Stimulated activated CD4-positive, alpha-beta T cell treated with anti-CD3 and anti-CD28 coated beads, Interleukin-12 subunit alpha, Interleukin-12 subunit beta, amount 100 ng/mL, for 4 hours (primary cell): ENCODE measurements around the gene ZP1.

ENCODE experiments used
- DNase-seq: peaks from one replicate; pipeline ENCODE4 v3.0.0-alpha.2; 2020

The ZP1 gene

DNA sequence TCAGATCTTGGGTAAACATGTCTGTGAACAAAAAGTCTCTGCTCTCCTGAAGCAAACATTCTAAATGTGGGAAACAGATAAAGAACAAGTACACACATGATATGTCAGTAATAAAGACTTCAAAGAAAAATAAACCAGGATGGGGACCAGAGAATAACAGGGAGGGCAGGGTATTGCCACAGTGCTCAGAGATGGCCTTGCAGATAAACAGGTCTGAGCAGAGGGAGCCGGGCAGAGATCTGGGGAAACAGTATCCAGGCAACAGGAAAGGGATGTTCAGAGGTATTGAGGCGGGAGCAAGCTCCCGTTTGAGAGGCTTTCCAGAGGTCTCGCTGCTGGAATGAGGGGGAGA lies 22.5 kb upstream of the ZP1 start:
- DNase-seq, result no peak

DNA sequence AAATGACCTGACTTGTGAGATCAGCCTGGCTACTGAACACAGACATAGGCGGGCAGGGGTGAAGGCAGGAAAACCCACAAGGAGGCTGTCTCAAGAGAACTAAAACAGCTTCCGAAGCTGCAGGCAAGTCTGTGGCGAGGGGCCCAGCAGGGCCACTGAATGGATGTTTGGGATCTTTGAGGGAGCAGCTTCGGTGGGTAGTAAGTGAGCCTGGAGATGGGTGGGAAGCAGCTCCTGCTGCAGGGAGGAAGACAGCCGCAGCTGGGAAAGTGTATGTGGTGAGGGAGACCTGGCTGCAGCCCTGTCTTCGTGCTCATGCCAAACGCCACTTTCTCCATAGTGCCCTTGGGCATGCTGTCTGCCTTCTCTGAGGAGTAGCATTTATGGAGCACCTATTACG lies 22.0 kb upstream of the ZP1 start:
- no peak for DNase-seq

DNA sequence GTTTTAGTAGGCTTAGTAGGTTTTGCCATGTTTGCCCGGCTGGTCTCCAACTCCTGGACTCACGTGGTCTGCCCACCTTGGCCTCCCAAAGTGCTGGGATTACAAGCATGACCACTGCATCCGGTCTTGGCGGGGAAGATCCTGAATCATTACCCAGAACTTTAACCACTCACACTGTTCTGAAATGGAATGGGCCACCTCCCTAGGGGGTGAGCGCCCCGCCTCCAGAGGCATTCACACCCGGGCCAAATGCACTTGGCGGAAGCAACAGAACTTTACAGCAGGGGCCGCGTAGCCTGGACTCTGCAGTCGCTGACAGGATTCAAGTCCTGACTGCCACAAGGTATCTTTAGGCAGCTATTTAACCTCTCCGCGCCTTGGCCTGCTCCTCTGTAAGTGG lies 20.1 kb upstream of the ZP1 start:
- DNase-seq, result no peak

DNA sequence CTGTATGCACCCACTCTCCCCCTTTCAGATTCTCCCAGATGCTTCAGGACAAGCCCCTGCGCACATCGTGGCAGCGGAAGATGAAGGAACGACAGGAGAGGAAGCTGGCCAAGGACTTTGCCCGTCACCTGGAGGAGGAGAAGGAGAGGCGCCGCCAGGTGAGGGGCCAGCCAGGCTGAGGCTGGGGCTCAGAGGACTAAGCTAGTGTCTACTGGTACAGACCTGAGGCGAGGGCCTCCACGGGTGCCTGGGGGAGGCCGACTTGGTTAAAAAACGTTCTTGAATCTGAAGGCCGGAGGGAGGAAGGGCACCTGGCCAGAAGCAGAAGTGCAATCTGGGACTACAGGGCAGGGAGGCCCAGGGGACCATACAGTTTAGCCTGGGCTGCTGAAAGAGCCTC lies 19.4 kb upstream of the ZP1 start:
- no peak for DNase-seq

DNA sequence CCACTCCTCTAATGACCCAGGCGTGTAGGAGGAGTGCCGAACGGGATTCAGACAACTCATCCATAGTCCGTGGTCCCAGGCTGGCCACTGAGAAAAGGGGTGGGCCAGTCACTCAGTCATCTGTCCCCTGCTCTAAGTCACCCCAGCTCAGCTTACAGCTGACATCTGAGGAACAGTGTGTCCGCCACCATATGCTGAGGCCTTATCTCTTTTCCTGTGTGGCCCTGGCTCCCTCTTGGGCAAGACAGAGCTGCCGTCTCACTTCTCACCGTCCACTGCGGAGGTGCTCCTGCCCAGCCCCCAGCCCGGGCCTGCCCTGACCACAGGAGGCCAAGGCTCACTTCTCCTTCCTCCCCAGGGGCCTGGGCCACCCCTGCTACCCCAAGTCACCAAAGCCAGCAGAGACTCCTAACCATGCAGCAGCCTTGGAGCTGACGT lies 18.6 kb upstream of the ZP1 start:
- DNase-seq, result no peak

DNA sequence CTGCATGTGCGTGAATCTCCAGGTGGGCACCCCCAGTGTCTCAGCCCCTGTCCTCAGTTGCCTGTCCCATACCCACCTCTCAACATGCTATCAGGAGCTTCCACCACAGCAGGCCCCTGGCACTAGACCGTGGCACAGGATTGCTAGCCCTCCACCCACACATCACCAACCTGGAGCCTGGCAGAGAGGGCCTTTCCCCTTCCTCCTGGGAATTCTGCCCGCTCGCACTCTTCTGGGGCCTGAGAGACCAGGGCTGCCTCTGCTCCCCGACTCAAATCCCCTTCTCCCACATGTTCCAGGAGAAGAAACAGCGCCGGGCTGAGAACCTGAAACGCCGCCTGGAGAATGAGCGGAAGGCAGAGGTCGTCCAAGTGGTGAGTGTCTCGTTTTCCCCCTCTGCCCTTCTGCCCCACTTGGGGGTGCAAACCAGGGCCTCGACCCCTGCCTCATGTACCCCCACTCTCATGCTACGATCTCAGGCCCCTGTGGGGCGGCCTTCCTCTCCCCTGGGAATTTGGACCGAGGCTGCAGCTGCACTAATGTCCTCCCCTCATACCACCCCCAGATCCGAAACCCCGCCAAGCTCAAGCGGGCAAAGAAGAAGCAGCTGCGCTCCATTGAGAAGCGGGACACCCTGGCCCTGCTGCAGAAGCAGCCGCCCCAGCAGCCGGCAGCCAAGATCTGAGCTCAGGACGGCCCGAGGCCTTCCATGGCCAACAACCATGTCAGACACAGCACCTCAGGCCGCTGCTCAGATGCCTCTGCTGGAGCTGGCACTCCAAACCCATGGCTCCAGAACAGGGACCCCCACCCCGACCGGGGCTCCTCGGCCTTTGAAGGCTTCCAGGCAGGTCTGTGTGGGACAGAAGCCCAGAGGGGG lies 17.5 kb upstream of the ZP1 start:
- no peak for DNase-seq

DNA sequence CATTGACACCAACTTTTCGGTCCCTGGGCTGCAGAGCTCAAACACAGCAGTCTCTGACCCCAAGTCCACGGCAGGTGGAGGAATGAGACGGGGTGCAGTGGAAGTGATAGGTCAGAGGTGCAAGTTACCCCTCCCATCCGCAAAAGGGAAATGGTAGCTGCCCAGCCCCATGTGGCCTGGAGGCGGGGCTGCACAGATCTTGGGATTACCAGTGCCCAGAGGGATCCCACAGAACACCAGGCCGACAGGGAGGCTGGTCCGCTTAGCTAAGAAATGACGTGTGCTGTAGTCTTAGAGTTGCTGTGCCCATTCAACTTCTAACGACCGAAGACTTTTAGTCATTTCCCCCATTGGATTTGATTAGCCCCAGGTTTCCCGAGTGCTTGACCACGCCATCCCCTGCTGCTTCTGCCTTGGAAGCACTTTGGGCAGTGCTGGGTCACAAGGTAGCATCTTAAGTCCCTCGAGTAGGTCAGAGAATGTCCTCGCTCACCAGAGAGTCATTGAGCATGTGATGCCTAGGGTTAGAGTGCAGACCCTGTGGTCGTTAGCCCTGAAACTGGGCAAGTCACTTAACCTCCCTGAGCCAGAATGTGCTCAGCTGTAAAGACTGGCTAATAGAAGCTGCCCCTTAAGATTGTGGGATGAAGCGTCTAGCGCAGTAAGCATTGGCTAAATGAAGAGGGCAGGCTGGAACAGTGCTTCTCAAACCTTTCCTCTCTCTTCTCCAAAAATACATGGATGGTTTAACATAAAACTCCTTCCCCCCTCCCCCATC lies 15.8 kb upstream of the ZP1 start:
- no peak for DNase-seq

DNA sequence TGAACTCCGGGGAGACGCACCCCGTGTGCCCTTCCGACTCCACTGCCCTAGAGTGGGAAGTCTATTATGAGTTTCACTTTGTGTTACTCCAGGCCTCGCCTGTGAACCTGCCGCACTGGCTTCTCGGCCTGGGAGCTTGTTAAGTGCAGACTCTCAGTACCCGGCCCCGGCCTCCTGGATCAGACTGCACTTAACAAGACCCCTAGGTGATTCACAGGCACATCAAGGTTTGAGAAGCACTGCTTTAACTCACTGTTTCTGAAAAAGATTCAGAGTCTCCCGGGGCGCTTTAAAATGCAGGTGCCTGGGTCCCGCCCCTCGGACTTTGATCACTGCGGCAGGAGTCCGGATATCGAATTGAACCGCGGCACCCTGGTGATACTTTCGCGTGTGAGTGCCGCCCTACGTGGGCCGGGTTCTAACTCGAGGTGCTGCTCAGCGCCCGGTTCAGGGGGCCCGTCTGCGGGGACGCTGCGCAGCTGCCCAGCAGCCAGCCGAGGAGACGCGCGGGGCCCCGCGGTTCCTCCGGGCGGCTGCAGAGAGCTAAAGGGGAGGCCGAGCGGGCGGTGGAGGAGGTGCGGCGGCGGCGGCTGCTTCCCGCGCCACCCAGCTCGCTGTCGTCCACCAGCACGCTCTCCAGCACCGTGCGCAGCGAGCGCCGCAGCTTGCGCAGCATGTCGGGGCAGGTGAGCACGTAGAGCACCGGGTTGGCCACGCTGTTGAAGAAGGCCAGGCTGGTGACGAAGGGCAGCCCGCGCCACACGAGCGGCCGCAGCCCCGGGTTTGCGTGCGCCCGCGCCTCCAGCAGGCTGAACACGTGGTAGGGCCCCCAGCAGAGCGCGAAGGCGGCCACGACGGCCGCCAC lies 15.0 kb upstream of the ZP1 start:
- DNase-seq, result no peak

DNA sequence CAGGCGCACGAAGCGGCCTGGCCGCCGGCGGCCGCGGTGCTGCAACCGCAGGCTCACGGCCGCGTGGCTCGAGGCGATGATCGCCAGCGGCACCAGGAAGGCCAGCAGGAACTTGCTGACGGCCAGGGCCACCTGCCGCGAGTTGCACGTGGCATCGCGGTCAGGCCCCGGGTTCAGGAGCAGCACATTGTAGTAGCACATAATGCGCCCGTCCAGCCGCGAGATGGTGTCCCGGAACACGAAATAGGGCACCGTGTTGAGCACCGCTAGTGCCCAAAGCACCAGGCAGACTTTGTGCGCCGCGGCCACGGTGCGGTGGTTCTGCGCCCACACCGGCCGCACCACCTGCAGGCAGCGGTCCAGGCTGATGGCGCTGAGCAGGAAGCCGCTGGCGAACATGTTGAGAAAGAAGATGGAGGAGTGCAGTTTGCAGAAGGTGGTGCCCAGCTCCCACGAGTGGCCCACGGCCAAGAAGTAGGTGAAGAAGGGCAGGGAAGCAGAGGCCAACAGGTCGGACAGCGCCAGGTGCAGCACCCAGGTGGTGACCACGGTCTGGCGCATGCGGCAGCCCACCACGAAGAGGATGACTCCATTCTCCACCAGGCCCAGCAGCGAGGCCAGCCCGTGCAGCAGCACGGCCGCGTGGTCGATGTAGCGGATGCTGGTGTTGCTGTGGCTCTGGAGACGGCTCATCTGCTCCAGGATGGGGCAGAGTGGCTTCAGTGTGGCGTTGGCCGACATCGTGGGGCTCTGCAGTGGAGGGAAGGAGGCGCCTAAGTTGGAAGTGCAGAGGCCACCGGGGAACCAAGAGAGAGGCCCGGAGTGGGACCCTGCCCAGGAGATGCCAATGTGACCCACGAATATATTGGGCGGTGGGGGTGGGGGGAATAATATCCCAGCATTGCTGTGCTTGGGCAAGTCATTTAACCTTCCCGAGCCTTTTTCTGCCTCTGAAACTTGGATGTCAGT lies 14.1 kb upstream of the ZP1 start:
- DNase-seq, result no peak

DNA sequence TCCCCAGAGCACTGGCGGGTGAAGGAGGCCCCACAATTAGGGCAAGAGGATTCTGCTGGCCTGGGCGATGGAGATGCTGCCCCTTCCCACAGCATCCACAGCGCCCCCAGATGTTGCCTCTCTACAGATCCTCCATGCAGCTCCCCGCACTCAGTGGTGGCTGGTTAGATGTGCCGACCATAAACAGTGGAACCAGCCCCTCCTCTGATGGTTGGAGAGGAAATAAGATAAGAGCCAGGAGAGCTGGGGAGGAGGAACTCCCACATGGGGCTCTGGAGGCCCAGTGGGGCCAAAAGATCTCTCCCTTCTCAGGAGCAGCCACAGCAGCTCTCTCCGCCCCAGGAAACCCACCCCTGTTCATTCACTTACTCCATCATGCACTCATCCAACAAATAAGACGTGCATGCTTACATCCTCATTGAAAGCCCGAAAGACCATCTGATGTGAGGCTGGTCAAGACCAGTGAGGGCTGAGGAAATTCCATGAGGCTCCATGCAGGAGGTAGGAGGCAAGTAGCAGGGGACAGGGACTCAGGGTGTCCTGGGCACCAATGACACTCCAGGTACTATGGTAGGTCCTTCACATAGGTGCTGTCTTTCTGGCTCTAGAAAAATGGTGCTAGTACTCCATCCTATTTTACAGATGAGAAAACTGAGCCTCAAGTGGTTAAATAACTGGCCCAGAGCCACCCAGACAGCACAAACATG lies 13.0 kb upstream of the ZP1 start:
- DNase-seq, result no peak

DNA sequence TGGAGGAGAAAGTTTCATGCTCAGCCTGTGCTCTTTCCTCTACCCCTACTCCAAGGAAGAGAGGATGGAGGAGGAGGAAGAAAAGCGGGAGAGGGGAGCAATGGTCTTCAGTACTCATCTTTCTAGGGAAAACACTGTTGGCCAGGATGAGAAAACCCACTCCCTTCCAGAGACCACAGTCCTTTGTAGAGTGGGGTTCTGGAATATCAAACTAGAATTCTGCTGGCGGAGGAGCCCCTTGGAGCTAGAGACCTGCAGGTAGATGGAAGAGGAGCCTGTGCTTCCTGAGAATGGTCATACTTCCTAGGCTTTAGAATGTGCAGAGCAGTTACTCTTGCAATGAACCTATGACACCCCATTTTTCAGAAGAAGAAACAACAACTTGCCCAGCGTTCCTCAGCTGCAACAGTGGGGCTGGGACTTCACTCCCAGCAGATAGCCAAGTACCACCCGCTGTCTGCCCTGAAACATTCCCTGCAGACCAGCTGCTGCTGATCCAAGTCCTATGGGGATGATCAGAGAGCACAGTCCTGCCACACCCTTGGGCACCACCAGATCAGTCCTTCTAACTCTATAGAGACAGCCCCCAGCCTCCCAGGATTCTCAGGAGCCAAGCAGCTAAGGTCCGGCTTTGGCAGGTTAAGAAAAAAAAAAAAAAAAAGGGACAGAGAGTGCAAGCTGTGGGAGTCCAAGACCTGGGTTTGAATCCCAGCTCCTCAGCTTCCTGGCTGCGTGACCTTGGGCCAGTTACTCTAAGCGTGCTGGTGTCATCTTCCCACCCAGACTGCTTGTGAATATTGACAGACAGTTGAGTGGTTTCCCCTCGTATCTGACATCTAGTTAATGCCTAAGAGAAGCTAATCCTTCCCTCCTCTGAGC lies 12.3 kb upstream of the ZP1 start:
- no peak for DNase-seq

DNA sequence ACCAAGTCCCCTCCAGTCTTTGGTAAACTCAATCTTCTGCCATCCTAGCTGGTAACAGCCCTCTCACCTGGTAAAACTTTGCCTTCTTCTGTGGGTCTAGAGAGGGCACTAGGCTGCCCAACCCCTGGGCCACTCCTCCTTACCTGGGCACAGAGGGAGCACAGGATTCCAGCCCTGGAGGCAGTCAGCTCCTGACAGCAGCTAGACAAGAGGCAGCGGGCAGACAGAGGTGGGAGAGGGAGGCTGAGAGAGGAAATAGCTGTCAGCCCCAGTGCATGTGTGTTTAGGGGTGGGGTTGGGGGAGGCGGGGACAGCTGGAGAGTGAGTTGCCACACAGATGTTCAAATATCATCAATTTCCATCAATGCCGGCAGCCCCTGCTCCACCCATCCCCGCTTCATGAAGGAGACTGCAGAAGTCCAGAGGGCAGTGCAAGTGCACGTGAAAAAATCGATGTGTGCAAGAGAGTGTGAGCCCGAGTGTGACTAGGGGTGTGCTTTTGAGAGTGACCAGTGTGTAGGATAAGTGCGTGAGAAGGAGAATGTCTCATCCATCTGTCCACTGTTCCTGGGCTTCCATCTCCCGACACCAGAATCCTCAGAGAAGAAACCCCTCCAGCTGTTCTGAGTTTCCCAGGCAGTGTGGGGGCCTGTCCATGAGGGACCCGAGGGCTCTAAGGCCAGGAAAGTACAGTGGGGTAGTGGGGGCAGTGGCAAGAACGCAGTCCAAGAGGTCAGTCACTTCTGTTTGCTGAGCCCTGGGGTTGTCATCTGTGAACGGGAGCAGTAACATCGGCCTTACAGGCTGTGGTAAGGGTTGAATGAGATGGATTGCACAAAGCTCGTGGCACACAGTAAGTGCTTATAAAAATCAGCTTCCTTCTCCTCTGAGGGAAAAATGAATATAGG lies 11.4 kb upstream of the ZP1 start, which contains the start of gene PTGDR2:
Gene PTGDR2 (minus strand): TSS at position 225 of the 908 bp plus-strand sequence. CDS start 2,228 bp downstream, outside the sequence.
- no peak for DNase-seq

DNA sequence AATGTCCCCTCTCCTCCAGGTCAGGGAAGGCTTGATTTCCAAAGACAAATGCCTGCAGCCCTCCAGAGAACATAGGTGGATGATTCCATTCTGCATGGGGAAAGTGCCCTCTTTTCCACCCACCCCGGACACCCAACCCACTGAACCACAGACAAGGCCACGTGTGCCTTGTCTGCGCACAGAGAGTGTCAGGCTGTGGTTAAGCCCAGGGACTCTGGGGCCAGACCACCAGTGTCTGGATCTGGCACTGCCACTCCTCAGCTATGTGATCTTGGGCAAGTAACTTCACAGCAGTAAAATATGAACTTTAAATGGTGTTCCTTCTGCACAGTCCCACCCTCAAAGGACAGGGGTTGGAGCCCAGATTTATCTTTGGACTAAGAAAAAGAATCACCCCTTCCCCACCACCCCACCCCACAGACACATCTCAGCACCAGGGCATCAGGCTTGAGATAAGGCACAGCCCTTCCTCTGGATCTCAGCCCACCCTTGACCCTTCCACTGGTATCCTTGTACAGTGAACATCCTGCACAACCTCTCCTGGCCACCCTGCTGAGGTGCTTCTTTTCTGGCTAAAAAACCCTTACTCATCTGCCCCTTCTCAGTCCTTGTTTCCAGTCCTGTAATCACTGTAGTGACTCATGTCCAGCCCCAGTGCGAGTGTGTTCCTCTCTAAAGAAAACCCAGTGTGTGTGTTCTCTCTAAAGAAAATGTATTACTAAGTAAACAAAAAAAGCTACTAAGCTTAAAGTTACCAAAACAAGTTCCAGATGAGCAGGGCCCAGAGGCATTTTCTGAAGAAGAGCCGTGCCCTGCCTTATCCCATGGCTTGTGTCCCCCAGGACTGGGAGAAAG lies 9.7 kb upstream of the ZP1 start:
- DNase-seq, result no peak

DNA sequence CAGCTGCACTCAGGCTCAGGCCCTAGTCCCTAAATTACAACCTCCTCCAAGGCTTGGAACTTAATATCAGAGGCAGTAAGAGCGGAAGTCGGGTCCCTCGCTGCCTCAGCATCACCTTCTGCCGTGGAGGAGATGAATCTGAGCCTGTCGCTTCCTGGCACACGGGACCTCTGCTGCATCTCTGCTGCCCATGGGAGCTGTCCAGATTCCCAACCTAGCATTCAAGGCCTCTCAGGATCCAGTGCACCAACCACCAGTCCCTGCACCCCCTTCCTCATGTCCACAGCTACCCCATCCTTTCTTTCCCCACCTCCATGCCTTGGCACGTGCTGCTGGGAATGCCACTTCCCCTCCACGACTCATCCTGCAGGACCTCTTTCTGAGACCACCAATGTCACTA lies 9.1 kb upstream of the ZP1 start:
- DNase-seq, result no peak

DNA sequence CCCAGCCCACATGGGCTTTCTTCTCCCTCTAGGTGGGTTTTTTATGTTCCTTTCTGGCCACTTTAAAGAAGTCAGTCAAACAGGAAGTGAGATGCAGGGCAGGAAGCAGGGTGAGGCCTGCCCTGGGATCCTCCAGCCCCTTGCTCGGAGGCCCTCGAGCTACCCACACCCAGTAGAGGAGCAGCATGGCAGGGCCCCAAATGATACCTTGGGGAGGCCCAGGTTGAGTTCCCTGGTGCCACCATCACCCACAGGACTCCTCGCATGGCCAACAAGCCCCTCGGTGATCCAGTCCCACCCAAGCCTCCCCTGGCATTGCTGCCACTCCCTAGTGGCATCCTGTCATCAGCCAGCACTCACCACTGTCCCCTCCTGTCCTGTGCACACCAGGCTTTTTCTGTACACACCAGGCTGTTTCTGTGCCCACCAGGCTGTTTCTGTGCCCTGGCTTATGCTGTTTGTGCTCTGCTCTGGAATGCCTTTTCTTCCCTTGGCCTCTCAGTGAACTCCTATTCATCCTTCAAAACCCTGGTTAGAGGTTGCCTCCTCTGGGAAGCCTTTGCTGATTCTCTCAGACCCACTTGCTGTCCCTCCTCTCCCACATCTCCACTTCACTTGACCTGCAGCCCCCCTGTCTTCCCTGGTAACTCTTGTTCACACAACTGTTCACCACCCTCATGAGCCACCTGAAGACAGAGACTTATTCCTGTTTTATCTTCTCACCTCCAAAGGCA lies 8.4 kb upstream of the ZP1 start:
- no peak for DNase-seq

DNA sequence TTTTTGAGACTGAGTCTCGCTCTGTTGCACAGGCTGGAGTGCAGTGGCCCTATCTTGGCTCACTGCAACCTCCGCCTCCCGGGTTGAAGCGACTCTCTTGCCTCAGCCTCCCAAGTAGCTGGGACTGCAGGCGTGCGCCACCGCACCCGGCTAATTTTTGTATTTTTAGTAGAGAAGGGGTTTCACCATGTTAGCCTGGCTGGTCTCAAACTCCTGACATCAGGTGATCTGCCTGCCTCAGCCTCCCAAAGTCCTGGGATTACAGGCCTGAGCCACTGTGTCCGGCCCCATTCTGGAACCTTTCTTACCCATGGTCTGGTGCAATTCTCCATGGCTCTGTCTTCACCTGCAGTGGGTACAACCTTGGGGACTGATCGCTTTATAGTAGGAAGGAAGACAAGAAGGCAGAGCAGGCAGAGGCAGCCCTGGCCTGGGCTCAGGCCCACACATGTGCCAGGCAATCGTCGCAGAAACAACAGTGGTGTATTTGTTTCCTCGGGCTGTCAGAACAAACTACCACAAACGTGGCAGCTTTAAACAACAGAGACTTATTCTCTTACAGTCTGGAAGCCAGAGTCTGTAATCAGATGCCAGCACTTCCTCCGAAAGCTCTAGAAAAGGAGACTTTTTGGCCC lies 7.6 kb upstream of the ZP1 start:
- DNase-seq, result no peak

DNA sequence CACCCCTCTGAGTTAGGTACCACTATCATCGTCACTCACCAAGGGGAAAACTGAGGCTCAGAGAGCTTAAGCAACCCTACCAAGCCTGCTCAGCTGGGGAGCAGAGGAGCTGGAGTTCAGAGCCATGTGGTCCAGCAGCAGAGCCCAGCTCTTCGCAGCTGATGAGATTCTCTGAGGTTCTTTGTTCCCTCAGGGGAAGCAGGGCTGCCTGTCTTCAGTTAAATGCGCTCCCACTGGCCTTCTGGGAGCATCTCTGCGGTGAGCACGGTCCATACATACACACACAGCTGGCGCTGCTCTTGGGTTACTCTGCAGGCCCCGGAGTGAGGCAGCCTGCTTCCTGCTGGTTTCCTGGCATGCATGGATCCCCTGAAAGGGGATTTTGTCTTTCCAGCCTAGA lies 6.4 kb upstream of the ZP1 start:
- no peak for DNase-seq
